Panc1 (cell line): ENCODE data around the gene YKT6.

Experiments used
- CTCF ChIP-seq: fragments of 450-650 bp; IDR thresholded peaks from 2 replicates; pipeline ENCODE4 v1.5.1; 2017; ENCODE audit warnings: mild to moderate bottlenecking
- POLR2AphosphoS5 ChIP-seq: IDR thresholded peaks from 2 replicates; pipeline ENCODE4 v1.6.1; 2012; ENCODE audit warnings: mild to moderate bottlenecking, low read depth, low read length, moderate library complexity
- TCF7L2 ChIP-seq: IDR thresholded peaks from 2 replicates; pipeline ENCODE4 v1.6.1; 2011; ENCODE audit warnings: mild to moderate bottlenecking, low read depth, low read length, inconsistent platforms

GRCh38 chr7:44189286-44189992 lies 11.3 kb upstream of the YKT6 start, which contains the start of gene GCK:
- TF ChIP-seq POLR2AphosphoS5 (no peak), CTCF (no peak), TCF7L2 (no peak)
